AG10803 (cell line): ENCODE measurements around the gene VAC14.
A peak's percentile ranks its signal among the peaks of the same experiment; 100 is the strongest.

Experiments used
- DNase-seq: peaks from one replicate; pipeline ENCODE4 v3.0.0; 2010; ENCODE audit warnings: low read depth
- H3K4me3 ChIP-seq: 2 replicates; pipeline ENCODE4 v1.5.1; 2011; ENCODE audit warnings: mild to moderate bottlenecking, low read length, control low read depth
- TF ChIP-seq, protein P1 (sequence below): conservative IDR thresholded peaks from 2 replicates; pipeline ENCODE4 v1.5.1; 2011; ENCODE audit warnings: mild to moderate bottlenecking, low read length, control low read depth, inconsistent platforms

The VAC14 gene

DNA sequence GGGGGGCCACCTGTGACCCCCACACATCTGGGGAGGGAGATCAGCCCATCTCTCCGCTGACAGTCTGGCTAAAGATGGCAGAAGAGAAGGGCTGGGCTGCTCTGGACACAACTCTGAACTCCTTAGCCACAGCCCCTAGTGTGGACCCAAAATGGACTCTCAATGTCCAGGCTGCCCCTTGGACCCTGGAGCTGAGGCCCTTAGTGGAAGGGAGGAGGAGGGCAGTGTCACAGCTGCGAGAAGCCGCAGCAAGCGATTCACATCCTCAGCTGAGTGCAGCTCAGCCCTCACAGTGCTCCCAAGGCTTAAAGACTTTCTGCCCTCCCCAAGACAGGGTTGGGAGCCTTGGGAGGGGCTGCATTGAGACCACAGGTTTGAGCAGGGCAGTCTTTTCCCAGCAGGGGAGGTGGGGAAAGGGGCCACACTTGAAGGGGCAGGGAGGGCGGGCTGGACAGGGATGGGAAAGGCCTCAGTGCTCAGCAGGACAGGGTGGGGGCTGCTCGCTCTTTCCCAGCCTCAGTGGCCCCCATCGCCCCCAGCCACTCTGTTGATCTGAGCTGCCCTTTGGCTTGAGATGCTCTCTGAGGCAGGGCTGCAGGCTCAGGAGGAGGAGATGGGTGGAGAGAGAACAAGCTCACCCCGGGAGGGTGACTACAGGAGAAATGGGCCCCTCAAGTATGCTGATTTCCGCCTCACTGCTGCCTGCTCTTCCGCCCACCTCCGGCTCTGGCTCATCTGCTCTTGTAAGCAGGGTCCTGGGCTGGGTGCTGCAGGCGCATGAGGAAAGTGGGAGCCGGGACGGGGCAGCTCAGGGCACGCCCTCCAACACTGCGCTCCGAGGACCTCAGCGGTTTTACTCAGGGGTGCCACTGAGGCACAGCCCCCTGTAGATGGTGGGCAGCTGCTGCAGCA lies 64.2 kb downstream of the VAC14 start:
- no peak overlapping the region for H3K4me3 ChIP-seq
- peak; percentile 26 for DNase-seq
- TF ChIP-seq, protein P1, sequence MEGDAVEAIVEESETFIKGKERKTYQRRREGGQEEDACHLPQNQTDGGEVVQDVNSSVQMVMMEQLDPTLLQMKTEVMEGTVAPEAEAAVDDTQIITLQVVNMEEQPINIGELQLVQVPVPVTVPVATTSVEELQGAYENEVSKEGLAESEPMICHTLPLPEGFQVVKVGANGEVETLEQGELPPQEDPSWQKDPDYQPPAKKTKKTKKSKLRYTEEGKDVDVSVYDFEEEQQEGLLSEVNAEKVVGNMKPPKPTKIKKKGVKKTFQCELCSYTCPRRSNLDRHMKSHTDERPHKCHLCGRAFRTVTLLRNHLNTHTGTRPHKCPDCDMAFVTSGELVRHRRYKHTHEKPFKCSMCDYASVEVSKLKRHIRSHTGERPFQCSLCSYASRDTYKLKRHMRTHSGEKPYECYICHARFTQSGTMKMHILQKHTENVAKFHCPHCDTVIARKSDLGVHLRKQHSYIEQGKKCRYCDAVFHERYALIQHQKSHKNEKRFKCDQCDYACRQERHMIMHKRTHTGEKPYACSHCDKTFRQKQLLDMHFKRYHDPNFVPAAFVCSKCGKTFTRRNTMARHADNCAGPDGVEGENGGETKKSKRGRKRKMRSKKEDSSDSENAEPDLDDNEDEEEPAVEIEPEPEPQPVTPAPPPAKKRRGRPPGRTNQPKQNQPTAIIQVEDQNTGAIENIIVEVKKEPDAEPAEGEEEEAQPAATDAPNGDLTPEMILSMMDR: no peak

- no peak overlapping the region for H3K4me3 ChIP-seq
- peak; percentile 98 for DNase-seq
- TF ChIP-seq, protein P1: no peak
Measured at GRCh38 chr16:70735141-70735979, 65.6 kb downstream of the VAC14 start.

GRCh38 chr16:70734522-70735095 lies 66.3 kb downstream of the VAC14 start:
- TF ChIP-seq, protein P1: no peak
- H3K4me3 ChIP-seq: no peak overlapping the region
- DNase-seq: no peak

DNA sequence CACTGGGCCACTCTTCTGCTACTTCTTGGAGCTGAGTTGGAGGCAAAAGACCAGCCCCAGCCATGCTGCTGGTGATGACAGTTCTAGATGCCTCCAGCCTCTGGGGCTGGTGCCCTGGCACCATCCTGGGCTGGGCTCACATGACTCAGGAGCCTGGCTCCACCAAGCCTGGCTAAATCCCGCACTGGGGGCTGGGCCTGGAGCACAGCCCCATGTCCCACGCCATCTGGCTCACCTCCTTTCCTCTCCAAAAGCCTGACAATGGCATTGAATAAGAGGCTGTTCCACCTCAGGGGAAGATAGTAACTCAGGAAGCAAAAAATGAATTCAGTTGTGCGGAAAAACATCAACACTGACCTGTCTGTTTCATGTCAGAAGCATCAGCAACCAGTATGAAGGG lies 70.0 kb downstream of the VAC14 start:
- TF ChIP-seq, protein P1: no peak
- no peak for DNase-seq
- H3K4me3 ChIP-seq: no peak overlapping the region

- TF ChIP-seq, protein P1: no peak
- no peak for DNase-seq
- H3K4me3 ChIP-seq: no peak overlapping the region
Measured at GRCh38 chr16:70730031-70730430, 70.9 kb downstream of the VAC14 start.

DNA sequence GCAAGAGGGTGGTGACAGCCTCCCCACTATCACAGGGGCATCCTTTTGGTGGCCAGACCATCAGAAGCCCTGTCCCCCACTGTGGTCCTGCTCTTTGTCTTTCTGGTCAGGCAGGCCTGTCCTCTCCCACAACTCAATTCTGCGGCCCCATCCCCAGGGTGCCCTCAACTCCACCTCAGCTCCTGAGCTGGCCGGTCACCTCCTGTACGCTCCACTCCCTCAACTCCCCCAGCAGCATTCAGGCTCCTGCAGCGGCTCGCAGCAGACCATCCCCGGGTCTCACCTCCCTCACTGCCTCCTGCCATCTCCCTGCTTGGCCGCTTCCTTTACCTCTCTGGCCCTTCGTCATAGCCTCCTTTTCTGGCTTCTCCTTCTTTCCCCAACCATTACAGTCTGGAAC lies 71.7 kb downstream of the VAC14 start:
- TF ChIP-seq, protein P1: no peak
- no peak for DNase-seq
- H3K4me3 ChIP-seq: no peak overlapping the region
